ENCODE results near the gene SLC25A6.

DNA sequence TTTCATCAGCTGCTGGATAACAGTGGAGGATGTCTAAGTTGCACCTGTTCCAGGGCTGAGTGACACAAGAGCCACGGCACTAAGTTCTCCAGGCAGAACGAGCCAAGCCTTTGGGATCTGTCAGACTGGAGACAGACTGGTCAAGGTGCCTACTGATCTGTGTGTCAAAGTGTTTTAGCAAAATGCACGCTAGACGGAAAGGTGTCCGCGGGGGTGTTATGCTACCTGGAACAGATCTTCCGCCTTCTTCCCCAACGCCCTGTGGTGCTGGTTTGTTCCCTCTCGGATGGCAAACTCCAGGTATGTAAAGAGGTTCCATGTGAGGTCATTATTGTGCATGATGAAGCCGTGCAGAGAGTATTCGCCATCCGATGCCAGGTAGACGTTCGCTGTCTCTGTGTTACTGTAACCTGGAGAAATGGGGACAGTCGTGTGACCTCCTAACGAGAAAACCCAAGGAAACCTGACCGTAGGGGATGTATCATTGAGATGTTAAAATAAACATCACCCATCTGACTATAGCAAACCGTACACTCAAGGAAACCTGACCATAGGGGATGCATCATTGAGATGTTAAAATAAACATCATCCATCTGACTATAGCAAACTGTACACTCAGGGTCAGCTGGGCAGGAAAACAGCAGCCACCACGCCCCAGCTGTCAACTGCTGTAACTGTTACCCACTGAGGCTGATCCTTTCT, 29.7 kb upstream of the SLC25A6 start:
- TF ChIP-seq, protein P1, sequence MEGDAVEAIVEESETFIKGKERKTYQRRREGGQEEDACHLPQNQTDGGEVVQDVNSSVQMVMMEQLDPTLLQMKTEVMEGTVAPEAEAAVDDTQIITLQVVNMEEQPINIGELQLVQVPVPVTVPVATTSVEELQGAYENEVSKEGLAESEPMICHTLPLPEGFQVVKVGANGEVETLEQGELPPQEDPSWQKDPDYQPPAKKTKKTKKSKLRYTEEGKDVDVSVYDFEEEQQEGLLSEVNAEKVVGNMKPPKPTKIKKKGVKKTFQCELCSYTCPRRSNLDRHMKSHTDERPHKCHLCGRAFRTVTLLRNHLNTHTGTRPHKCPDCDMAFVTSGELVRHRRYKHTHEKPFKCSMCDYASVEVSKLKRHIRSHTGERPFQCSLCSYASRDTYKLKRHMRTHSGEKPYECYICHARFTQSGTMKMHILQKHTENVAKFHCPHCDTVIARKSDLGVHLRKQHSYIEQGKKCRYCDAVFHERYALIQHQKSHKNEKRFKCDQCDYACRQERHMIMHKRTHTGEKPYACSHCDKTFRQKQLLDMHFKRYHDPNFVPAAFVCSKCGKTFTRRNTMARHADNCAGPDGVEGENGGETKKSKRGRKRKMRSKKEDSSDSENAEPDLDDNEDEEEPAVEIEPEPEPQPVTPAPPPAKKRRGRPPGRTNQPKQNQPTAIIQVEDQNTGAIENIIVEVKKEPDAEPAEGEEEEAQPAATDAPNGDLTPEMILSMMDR (IDR thresholded peaks at IDR 0.05): no peak
- TF ChIP-seq EP300 (IDR thresholded peaks at IDR 0.05) (no peak), POLR2A (IDR thresholded peaks at IDR 0.05) (no peak), POLR2AphosphoS5 (IDR thresholded peaks at IDR 0.05) (no peak)

All from sigmoid colon (tissue), 4 donors.